Stimulated activated CD4-positive, alpha-beta T cell treated with anti-CD3 and anti-CD28 coated beads, Interleukin-2, amount 100 ng/mL, for 4 hours (primary cell): ENCODE results near the gene IL17C.
"Not testable (repeated sequence)": the region's sequence is repeated elsewhere in the genome, so short reads cannot be mapped to it uniquely, and the experiment has no call there.

ENCODE experiments used
- DNase-seq: peaks from one replicate; pipeline ENCODE4 v3.0.0-alpha.2; 2020; ENCODE audit warnings: low read depth

IL17C gene, protein sequence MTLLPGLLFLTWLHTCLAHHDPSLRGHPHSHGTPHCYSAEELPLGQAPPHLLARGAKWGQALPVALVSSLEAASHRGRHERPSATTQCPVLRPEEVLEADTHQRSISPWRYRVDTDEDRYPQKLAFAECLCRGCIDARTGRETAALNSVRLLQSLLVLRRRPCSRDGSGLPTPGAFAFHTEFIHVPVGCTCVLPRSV

DNA sequence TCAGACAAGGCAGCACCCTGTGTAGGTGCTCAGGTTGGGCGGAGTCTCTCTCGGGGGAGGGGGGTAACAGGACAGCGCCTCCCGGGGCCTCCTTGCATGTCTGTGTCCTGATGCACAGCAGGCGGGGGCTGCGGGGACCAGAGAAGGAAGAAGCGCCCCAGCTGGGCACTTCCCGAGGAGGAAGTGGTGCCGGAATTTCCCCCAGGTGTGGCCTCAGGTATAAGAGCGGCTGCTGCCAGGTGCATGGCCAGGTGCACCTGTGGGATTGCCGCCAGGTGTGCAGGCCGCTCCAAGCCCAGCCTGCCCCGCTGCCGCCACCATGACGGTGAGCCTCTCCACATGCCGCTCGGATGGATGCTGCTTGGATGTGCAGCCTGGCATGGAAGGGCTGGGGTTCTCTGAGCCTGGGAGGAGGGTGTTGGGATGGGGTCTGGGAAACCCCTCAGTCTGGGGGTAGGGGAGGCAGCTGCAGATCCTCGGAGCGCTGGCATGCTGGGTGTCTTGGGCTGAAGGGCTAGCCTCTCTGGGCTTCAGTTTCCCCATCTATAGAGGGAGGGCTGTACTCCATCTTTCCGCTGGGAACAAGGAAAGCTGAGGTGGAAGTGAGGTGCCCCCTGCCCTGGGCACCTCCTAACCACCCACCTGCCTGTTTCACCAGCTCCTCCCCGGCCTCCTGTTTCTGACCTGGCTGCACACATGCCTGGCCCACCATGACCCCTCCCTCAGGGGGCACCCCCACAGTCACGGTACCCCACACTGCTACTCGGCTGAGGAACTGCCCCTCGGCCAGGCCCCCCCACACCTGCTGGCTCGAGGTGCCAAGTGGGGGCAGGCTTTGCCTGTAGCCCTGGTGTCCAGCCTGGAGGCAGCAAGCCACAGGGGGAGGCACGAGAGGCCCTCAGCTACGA lies at the start of gene IL17C:
IL17C (plus strand) TSS at position 250 of the 908 bp plus-strand sequence; CDS start at position 320, 70 bp downstream.
- no peak for DNase-seq

DNA sequence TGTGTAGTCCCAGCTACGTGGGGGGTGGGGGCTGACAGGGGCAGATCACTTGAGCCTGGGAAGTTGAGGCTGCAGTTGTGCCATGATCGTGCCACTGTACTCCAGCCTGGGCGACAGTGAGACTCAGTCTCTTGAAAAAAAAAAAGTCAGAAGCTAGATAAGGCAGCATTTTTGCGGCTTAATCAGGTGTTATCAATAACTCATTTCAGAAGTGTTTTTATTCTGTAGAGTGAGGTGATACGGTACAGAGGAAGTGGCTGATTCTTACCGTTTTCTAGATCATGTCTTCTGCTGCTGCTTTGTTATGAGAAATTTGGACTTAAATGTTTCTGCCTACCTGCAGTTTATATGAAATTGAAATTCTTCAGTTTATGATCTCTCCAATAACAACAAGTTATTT lies 49.6 kb upstream of the IL17C start:
- no peak for DNase-seq

DNA sequence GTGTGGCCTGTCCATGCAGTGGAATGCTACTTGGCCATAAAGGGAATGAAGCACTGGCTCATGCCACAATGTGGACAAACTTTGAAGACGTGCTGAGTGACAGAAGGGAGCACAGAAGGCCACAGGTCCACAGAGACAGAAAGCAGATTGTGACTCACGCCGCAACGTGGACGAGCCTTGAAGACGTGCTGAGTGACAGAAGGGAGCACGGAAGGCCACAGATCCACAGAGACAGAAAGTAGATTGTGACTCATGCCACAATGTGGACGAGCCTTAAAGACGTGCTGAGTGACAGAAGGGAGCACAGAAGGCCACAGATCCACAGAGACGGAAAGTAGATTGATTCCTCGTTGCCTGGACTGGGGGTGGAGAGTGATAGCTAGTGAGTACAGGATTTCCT lies 48.9 kb upstream of the IL17C start:
- DNase-seq: no peak

GRCh38 chr16:88591577-88592021 lies 46.8 kb upstream of the IL17C start:
- DNase-seq: peak; percentile 24

- no peak for DNase-seq
Measured at GRCh38 chr16:88593061-88593460, 45.3 kb upstream of the IL17C start.

GRCh38 chr16:88593489-88593888 lies 44.9 kb upstream of the IL17C start:
- DNase-seq: no peak

- no peak for DNase-seq
Measured at GRCh38 chr16:88593910-88594309, 44.5 kb upstream of the IL17C start.

DNA sequence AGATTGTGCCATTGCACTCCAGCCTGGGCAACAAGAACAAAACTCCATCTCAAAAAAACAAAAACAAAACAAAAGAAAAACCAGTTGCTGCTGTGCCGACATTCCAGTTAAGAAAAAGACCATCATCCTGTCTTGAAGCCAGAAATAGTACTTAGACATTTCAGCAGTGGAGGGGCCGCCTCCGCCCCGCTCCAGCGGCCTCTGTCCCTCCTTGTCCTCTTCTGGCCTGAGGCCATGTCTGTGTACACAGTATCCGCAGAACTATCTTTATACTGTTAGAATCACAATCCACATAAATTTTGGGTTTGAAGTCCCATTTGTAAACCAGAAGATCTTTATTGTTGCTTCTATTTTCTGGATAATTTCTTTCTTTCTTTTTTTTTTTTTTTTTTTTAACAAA lies 43.3 kb upstream of the IL17C start:
- no peak for DNase-seq

DNA sequence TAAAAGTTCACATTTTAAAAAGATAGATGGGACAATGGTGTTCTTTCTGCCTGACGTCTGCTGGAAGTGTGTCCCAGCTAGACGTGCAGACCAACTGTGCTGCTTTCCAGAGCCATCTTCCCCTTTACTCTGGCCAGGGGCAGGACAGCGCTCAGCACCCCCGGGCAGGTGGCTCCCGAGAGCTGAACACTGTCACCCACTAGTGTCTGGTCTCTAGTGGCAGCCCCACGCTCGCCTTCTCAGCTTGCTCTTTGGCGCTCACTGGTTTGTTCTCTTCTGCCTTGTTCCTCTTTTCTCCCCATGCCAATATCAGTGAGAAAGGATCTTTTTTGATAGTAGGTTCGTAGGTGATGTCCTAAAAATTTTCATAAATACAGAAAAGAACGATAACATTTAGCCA lies 42.5 kb upstream of the IL17C start:
- DNase-seq: no peak

DNA sequence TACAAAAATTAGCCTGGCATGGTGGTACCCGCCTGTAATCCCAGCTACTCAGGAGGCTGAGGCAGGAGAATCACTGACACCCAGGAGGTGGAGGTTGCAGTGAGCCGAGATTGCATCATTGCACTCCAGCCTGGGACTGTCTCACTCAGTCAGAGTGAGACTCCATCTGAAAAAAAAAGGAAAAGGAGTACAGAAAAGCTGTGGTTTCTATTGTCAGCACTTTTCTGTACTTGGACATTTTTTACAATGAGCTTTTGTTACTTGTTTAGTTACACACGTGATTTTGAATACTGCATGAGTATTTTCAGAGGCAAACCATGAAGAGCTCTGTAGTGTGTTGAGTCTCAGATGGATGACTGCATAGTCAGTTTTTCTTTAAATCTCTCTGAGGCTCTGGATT lies 41.9 kb upstream of the IL17C start:
- no peak for DNase-seq

GRCh38 chr16:88597856-88598491 lies 40.4 kb upstream of the IL17C start:
- DNase-seq: no peak

- DNase-seq: no peak
Measured at GRCh38 chr16:88599092-88599733, 39.2 kb upstream of the IL17C start.

- DNase-seq: no peak
Measured at GRCh38 chr16:88599825-88600538, 38.4 kb upstream of the IL17C start.

DNA sequence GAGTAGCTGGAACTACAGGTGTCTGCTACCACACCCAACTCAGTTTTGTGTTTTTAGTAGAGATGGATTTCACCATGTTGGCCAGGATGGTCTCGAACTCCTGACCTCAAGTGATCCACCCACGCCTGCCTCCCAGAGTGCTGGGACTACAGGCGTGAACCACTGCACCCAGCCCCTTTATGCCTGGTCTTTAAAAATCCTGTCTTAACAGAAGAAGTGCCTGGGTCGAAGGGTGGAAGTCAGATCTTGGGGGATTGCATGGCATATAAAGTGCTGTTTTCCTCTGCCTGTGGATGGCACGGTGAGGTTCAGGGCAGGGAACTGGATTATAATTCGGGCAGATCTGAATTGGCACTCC lies 37.9 kb upstream of the IL17C start:
- no peak for DNase-seq

DNA sequence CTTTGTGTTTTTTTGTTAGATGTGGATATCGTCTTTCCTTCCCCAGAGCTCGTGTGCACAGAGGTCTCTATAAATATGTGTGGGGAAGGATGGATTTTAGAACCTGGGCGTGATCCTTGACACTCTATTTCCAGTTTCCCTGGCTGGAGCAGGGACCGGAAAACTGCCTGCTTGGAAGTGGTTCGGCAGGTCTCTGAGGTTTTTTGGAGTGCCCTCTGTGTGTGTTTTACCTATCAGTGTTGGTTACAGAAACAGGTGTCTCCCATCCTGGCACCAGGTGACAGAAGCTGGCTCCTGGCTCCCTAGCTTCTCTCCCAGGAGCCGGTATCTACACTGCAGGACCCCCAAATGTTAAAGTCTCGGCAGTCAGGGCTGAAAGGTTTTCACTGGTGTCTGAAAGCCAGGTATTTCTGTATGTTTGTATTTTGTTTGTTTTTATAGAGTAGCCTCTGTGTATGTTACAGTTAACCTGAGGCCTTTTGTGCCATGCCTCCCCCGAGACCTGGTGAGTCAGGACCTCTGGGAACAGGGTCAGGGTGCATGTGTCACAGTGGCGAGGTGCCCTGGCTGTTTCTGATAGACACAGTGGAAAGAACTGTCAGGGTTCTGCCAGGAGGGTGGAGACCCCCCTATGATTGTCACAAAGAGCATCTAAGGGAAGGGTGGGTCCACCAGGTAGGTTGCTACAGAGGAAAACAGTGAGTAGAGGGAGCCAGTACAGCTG lies 36.9 kb upstream of the IL17C start:
- no peak for DNase-seq

DNA sequence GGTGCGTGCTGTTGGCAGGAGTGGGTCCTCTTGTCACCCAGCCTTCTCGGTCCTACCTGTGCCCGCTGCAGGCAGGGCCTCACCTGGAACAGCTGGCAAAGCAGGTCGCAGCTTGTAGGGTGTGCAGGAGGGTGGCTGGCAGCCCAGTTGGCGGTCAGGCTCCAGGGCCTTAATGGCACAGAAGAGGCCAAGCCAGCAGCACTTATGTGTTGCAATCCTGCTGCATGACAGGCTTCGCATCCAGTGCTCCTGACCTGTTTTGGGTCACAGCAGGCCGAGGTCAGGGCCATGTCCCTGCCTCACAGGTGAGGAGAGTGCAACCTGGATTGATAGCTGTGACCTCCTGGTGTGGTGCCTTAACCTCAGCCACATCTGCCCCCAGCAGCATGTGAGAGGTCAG lies 36.3 kb upstream of the IL17C start:
- DNase-seq: no peak

DNA sequence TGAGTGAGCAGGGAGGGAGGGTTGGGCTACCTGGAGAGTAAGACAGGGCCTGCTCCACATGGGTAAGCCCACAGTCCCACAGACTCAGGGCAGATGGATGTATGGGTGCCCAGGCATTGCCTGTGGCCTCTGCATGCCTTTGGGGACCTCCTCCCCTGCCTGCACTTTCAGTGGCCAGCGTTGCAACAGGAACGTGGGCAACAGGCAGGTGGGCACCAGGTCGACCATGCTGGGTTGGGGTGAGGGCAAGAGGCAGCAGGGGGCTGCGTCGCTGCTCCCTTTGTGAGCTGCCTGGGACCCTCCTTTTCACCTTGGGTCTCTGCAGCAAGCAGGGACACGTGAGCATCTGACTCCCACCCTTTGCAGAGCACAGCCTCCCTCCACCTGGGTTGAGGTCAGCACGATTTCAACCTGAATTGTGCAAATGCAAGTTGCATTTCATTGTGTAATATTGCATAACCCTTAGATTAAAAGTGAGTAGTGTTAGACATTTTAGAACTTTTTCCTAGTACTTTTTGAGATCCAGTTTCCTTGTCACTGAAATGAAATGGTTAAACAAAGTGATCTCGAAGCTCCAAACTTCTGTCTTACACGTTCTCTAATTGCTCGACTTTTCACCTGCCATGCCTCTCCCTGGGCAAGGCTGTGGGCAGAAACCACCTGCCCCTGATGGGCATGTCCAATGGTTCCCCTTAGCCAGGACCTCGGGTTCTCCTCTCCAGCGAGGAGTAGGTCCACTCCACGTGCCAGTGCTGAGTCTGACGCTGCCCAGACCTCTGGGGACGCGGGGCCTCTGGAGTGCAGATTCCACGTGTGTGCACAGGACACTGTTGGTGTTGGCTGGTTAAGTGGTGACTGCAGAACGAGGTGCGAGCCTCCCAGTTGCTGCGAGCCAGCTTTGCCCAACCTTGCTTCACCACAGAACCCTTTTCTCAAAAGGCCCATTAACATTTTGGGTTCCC lies 32.9 kb upstream of the IL17C start:
- no peak for DNase-seq

DNA sequence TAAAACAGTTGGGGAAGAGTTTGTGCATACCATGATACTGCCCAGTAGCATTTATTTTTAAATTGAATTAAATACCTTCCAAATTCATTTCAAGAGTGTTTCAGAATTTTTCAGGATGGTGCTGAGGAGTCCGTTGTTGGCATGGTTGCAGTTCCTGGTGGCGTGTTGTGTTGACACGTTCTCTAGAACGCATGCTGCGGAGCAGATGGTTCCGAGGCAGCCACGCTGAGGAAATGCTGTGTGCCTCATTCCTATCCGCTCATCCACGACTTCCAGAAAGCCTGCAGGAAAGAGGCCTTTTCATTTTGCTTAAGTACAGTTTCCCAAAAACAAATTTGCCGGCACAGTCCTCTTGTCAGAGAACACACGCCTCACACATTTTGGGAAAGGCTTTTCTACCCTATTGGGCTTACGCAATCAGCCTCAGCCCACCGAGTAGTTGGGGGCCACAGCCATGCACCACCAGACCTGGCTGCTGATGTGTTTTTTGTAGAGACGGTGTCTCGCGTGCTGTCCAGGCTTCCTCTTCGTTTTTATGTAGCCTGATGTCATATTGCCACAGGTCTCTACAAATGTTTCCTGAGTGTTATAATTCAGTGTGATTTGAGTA lies 32.1 kb upstream of the IL17C start:
- DNase-seq: no peak

DNA sequence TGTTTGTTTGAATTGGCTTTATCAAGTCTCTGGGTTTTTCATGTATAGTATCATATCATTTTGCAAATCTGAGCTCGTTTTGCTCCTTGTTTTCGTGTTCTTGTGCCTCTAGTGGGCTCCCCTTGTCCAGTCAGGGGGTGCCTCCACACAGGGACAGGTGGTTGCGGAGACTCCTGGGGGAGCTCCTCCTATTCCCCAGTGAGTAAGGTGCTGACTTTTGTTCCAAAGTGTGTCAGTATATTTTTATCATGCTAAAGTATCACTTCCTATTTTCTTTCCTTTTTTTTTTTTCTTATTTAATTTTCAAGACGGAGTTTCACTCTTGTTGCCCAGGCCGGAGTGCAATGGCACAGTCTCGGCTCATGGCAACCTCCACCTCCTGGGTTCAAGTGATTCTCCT lies 30.3 kb upstream of the IL17C start:
- no peak for DNase-seq

DNA sequence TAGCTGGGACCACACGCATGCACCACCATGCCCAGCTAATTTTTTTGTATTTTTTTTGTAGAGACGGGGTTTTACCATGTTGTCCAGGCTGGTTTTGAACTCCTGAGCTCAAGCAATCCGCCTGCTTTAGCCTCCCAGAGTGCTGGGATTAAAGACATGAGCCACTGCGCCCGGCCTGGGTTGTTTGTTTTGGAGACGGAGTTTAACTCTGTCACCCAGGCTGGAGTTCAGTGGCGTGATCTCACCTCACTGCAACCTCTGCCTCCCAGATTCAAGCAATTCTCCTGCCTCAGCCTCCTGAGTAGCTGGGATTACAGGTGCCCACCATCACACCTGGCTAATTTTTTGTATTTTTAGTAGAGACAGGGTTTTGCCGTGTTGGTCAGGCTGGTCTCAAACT lies 28.9 kb upstream of the IL17C start:
- not testable (repeated sequence) for DNase-seq
